HG03457 (cell line): ENCODE measurements around the gene CD59.

Source experiments
- ATAC-seq: cut with Tn5 transposase; IDR thresholded peaks from one replicate; pipeline ENCODE4 v1.9.1; 2021; ENCODE audit warnings: moderate number of reproducible peaks; ENCODE audit not compliant: unreplicated experiment

The CD59 gene, protein sequence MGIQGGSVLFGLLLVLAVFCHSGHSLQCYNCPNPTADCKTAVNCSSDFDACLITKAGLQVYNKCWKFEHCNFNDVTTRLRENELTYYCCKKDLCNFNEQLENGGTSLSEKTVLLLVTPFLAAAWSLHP

DNA sequence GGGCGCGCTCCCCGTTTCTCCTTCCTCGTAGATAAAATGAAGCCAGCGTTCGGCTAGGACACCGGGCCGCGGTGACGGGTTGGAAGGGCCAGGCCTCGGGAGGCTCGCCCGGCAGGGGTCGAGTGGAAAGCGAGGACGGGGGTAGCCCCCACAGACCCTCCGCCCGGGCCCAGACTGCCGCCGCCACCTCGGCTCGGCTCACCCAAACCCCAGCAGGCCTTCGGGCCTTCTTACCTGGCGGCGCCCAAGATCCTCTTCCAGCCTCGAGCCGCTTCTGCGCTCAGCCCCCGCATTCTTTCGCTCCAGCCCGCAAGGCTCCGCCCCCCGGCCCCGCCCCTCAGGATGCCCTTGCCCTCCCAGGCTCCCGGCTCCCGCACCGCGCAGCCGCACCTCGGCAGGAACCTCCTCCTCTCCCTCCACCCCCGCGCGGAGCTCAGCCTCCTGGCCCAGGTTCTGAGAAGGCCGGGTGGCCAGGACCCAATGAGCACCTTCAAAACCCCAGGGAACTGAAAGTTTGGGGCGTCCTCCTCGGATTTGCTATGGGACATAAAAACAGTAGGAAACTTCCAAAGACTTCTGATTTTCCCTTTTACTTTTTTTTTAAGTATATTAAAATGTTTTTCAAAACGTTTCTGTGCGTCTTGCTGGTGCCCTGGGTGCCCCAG lies at the start of gene CD59:
Gene CD59, minus strand, starts transcription at position 276 of the 665 bp plus-strand sequence. CDS start 13,978 bp downstream, outside the sequence.
- peak; percentile 41 for ATAC-seq

DNA sequence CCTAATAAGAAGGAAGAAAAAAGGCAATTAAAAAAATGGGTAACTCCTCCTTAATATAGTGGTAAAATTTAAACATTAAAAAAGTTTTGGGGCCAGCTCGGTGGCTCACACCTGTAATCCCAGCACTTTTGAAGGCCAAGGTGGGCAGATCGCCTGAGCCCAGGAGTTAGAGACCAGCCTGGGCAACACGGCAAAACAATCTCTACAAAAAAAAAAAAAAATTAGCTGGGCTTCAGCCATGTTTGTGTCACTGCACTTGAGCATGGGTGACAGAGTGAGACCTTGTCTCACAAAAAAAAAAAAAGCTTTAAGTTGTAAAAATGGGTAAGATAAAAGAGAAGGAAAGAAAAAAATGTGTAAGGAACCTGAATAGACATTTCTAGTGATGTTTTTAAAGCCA lies 49.4 kb upstream of the CD59 start:
- no peak for ATAC-seq

DNA sequence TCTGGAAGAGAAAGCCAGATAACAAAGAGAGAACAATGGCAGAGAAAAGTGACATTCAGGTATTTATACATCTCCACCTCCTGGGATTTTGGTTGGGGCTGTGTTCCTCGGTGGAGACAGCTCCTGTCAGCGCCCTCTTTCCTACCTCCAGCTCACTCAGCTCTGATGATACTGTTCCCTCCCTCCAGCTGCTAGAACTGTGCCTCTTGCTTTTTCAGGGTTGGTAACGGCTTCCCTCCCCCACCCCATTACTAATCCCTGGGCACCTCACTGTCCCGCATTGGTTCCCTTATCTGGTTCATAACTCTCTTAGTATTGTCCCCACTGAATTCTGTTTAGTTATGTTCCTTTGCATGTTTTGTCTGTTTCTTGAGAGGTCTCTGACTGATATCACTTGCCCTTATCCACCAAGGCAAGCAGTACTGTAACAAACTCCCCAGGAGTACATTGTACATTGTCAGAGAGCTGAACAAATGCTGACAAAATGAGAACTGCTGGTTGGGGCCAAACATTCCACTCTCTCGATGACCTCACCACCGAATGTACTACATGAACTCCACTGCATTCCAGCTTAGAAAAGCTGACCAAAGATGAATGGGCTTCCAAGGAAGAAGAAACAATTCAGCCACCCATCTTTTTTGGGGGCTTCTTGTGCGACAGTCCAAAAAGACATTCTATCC lies 43.8 kb upstream of the CD59 start:
- ATAC-seq, result no peak

DNA sequence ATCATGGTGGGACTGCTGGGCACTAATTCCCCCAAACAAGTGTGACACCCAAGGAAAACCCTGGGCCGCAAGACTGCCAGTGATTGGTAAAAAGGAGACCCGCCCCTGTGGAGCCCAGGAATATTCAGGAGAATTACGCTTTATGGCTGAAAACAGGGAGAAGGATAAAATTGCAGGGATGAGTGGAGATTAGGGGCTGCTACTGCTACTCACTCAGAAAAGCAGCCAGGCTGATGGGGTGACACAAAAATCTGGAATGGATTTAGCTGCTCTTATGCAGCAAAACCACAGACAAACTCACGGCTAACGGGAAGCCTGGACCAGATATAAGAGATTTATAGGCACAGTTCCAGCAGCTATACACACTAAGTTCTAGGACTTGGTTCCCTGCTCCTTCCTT lies 42.5 kb upstream of the CD59 start:
- ATAC-seq, result no peak

DNA sequence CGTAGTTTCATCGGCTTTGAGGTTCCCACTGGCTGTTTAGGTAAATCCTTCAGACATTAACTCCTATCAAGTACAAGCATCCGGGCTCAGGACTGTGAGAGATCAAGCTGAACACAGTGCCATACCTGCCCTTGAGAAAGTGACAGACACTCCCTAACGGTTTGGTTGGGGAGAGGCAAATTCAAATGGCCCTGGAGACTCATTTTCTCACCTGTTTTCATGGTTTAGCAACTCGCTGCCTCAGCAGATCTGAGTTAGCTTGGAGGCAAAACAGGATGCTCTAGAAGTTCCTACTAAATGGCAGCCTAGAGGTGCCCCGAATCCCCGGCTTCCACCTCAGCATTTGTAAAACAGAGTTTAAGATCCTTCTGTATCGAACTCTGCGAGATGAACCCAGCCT lies 41.7 kb upstream of the CD59 start:
- ATAC-seq, result no peak

DNA sequence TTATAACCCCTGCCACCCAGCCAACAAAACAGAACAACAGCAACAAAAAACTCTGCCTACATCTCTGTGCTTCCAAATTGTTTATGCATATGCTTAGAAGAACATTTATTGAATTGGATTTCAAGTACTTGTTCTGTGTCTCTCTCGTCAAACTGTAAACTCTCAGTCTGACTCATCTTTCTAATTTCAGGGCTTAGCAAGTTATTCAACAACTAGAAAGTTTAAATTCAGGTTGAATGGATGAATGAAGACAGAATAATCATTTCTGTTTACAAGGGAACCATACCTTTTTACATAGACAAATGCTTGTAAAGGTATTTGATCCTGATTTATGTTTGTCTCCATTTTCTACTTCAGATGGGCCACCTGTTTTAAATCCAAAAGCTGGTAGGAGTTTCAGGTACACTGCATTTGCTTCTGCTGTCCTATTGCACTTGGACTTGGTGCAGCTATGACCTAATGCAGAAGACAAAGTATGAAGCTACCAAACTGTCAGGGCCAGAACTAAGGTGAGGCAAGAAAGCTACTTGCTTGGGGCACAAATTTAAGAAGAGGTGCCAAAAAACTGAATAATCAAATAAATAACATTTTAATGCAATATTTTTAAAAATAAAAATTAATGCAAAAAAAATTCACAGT lies 39.7 kb upstream of the CD59 start:
- no peak for ATAC-seq

DNA sequence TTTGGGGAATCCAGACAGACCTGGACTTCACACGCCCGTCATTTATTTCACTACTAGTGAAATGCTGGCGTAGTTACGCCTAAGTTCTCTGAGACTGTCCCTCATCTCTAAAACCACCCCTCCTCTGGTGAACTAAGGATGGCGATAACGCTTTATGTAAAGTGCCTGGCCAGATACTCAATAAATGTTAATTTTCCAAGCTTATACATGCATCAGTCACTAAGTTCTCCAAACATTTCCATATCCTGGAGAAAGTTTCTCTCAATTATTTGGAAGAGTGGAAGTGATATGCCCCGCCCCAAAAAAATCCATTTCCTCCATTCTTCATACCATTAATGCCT lies 39.2 kb upstream of the CD59 start:
- ATAC-seq, result no peak

DNA sequence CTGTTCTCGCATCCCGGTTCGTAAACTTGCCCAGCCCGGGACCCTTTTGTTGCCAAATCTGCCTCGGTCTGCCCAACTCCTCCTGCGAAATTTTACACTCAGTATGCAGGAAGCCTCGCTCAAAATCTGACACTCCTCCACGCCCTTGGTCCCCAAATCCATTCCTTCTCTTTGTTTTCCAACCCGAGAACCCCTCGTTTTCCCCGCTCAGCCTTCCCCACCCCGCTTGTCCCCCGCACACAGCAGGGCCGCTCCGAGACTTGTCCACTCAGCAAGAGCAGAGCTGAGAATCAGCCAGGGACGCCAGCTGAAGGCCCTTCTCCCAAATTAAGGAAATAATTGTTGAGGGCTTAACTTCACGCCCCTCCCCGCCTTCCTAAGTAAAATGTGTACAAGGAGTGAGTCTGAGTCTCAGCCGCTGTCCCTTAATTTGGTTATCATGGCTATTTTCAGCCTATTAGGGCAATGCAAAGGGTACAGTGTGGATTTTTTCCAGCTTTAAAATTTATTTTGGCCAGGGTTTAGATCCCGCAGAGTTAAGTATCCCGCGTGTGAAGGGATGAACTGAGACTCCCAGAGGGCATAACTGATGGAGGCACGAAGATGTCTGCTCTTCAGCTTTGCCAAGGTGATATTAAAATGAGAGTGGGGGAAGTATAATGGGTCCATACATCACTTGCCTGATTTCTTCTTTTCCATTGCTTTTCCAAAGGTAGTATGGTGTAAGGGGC lies 38.7 kb upstream of the CD59 start:
- no peak for ATAC-seq

DNA sequence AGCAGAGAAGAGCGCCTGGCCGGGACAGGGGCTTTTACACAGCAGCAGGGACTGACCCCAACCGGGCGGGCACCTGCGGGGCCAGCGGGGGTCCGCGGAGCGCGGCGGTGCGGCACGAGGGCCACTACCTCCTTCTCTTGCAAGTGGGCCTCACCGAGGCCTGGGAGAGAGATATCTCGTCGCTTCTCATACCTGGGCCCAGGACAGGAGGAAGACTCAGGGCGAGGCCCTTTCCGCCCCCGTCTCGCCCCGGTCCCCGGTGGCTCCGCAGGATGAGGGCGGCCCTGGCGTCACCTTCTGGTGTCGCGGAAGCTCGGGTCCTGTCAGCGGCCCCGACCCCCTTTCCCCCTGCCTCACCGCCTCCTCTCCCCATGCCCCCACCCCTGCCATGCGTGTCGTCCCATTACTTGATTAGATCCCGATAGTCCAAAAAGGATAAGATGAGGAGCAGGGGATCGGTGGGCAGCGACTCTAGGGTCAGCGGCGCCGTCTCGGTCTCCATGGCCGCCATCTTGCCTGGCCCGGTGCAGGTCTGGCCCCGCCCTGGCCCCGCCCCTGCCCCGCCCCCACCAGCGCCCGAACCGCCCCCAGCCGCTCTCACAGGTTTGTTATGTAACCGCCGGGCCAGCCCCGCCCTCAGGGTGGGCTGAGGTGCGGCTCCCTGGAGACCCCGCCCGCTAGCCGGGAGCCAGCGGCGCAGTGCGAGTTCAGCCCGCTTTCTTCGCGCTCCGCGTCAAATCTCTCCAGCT lies 37.9 kb upstream of the CD59 start, which contains the start of gene FBXO3:
Gene FBXO3, minus strand, starts transcription at position 534 of the 749 bp plus-strand sequence. Its CDS starts 23 bp downstream, at position 511.
- peak; percentile 69 for ATAC-seq

DNA sequence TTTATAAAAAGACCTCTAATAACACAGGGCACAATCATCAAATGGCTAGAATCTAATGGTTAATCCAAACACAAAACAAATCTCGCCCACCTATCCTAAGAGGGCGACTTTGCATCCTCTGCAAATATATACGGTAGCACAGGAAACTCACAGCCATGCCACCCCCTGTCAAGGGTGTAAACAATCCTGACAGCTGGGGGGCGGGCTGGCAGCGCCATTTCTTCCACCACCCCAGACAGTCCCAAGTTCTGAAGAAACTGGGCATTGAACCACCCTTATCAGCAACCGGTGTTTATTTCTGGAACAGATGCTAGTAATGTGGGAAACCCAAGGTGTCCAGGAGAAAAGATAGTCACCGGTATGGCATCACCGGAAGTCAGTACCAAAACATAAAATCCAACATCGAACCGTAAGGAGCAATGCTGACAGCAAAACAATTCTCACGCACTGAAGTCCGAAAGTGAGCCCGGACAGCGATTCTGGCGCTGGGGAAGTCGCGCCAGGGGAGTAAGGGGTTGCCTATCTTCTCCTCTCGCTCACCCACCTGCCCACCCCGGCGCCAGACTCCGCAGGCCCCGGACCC lies 37.3 kb upstream of the CD59 start:
- ATAC-seq, result no peak

DNA sequence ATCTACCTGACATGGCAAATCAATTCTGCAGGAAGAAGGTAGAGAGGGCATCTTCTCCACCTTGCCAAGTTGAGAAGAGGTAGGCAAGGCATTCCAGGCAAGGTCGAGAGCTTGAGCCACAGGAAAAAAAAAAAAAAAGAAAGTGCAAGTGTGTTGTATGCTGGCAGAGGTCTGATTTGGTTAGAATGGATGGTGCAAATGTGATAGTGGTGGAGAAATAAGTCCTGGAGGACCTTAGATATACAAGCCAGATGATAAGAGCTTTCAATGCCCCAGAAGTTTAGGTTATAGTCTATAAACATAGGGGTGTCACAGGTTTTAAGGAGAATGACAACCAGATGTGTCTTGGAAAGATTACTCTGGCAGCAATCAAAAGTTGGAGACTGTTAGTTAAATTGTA lies 36.6 kb upstream of the CD59 start:
- no peak for ATAC-seq

DNA sequence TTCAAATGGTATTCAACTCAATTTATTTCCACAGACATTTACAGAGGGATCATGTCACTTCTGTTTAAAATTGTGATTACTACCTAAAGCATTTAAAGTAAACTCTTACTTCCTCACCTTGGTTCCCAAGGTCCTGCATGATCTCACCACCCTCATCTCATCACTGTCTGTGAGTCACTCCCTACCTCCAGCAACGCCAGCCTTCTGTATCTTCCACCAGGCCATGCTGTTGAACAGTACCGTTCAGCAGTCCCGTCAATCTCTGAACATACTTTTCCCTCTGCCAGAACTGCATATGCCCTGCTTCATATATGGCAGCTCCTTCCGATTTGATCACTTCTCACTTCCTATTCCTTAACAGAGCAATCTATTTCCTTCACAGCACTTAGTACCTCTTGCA lies 36.1 kb upstream of the CD59 start:
- no peak for ATAC-seq

DNA sequence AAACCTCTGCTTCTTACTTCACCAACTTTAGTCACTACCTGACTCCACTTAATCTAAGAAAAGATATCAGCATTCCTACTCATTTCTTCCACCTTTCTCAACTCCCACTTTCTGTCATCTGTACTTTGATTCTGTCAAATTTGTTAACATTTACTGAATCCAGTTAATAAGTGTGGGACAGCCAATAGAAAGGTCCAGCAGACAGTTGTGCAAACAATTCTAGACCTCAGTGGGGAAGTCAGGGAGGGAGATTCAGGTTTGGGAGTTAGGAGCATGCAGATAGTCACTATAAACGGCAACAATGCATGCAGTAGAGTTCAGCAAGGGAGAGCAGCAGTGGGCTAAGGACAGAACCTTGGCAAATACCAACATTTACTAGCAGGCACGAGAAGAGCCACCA lies 34.0 kb upstream of the CD59 start:
- ATAC-seq, result no peak

DNA sequence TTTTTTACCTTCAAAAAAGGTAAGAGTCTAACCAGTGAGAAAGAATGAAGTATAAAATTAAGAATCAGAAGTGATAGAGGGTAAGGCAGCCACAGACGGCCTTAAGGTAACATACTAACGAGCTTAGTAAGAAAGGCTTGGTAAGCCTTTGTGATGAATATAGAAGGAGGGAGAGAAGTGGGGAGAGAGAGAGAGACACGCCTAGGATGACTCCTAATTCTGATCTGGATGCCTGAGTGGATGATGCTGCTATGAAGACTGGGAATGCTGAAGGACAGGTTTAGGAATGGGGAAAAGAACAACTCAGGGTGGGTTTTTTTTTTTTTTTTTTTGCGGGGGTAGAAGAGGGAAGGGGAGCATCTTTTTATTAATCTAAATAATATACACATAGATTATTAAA lies 33.3 kb upstream of the CD59 start:
- ATAC-seq, result no peak

DNA sequence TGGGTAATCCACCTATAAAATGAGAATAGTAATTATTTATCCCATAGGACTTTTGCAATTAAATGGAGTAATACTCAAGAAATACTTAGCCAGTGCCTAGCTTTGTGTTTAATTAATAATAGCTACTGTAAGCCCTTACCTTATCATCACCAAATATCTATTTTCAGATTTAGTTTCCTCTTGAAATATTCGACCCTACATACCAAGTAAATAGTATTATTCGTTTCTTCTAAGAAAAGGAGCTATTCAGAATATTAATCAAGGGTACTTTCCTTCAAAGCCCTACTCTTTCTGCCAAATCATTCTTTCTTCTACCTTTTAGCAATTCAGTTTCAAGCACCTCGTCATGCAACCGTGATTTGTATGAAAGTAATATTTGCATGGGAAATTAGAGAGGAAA lies 31.4 kb upstream of the CD59 start:
- ATAC-seq, result no peak

DNA sequence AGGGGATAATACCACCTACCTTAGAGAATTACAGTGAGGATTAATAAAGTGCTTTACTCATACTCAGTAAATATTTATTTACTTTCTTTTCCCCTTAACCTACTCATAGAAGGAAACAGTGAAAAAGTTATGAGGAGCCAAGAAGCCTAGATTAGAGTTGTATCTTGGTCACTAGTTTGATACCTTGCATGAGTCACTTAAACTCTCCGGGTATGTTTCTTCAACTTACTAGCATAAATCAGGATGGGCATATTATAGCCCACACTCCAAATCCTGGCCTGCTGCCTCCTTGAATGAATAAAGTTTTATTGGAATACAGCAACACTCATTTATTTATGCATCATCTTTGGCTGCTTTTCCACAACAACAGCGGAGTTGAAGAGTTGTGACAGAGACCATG lies 29.9 kb upstream of the CD59 start:
- ATAC-seq, result no peak

DNA sequence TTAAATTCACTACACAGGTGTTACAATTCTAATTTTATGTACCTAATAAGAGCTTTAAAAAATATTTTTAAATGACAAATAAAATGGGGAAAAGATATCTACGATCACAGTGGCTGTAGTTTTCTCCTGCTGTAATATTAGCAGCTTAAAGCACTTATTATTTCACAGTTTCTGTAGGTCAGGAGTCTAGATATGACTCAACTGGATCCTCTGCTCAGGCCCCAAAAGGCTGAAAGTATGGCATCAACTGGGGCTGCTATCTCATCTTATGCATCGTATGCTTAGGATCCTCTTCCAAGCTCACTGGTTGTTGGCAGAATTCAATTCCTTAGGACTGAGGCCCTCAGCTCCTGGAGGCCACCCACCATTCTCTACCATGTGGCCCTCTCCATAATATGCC lies 25.2 kb upstream of the CD59 start:
- no peak for ATAC-seq

DNA sequence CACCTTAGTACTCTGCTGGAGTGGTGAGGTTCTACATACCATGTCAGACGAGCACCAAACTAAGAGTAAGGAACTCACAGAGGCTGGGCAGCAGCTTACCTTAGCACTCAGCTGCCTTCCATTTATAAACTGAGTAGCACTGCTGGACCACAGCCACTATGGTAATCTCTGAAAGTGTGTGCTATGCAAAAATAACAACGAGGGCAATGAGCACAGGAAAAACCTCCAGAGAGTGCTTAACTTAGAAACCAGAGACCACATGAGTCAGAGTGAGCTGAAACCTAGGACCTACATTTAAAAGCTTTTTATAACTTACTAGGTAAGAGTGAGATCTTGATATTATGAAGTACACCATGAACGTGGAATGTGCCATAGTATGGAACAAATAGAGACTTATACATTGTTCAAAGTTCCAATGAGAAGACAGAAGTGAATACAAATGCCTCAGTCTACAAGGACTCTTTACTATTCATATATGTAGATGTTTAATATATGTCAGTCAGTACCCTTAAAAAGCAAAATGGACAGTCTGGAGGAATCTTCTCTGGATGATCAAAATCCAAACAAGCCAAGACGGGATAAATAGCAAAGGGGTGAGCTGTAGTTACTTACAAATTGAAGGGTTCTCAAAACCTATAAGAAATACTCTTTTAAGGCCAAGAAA lies 17.2 kb upstream of the CD59 start:
- ATAC-seq, result peak; percentile 93

DNA sequence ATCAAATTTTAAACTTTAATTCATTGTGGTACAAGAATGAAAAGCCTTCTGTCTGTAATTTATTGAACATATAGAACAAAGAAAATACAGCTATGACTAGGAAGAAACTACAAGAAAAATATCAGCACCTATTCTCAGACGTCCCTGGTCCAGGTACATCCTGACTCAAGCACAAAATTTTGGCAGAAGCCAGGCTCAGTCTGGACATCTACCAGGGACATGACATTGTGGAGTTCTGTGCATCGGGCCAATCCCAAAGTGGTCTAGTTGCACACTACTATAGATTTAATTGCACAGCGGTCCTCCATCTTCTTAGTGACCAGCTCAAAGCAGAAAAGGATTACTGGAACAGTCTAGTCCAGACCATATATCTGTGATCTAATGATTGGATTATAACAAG lies 15.7 kb upstream of the CD59 start:
- ATAC-seq, result no peak

DNA sequence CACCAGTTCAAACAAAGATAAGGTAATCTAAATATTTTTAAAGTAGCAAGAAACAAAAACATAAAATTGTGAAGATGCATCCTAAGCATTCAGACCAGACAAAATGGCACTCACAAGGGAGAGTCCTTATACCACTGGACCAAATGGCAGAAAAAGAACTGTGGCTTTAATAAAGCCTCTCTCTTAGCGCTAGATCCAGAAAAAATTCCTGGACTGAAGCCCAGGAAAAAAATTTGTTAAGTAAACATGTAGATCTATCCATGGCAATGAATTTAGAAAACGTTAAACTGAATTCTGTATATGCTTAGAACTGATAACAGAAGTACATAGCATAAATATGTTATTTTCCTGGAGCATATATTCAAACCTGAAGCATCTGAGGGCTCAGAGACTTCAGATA lies 11.8 kb upstream of the CD59 start:
- ATAC-seq, result no peak
